Renal pelvis (tissue), 4 donors: ENCODE measurements around the gene ADAP1. TPM values are rescaled to one million over a fixed set of nuclear protein-coding genes. Genes with fewer than 3 reads are reported as not detected.
A peak's percentile ranks its signal among the peaks of the same experiment; 100 is the strongest.
"Not testable (repeated sequence)": the region's sequence is repeated elsewhere in the genome, so short reads cannot be mapped to it uniquely, and the experiment has no call there.

ENCODE experiments used
- DNase-seq: peaks from one replicate; pipeline ENCODE4 v3.0.0-alpha.2; 2013
- polyA plus RNA-seq, 3 donors: library from polyadenylated mRNA; unstranded; fragments of 120-200 nt; gene quantifications; one replicate each; pipeline ENCODE4 v1.2.1, GENCODE V29; 2013; ENCODE audit not compliant: insufficient read length in 3 of 3

The ADAP1 gene
- polyA plus RNA-seq, 3 donors, result 13.6 to 22.9 (median 17.3) TPM

DNA sequence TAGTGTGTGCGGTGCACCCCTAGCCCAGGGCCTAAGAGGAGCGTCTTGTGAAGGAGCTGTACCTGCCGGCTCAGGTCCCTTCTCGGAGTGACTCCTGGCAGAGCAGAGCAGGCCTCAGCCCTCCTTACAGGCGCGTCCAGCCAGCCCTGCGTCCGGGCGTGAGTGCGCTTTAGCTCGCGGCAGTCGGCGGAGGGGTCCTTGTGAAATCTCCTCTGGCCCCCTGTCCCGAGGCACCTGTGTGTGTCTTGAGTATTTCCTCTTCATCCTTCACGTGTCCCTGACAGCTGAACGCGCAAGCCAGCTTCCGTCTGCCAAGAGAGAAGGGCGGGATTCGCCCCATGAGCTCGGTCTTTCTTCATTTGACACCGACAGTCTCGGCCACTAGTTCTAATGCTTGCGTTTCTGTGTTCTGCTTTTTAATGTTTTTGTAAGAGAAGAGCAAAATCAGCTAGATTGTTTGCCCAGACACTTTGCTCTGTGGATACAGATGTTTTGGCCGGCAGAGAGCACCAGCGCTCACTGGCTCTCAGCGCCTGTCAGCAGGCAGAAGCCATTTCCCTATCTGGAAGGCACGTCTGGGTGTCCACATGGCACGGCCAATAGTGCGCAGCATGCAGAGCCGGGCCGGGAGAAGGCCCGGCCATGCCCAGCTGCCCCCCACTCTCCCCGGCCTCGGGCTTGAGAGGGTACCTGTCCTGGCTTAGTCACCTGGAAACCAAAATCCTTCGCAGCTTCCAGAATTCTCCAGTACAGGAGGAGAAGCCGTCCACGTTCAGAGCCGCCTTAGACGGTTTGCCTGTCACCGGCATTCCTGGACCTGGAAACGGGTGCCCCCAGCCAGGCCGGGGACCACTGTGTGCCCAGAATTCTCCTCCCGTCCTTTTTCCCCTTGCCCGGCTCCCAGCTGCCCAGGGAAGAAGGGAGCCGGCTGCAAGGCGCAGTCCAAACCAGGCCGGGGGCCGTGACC, 71.1 kb downstream of the ADAP1 start:
- no peak for DNase-seq

DNA sequence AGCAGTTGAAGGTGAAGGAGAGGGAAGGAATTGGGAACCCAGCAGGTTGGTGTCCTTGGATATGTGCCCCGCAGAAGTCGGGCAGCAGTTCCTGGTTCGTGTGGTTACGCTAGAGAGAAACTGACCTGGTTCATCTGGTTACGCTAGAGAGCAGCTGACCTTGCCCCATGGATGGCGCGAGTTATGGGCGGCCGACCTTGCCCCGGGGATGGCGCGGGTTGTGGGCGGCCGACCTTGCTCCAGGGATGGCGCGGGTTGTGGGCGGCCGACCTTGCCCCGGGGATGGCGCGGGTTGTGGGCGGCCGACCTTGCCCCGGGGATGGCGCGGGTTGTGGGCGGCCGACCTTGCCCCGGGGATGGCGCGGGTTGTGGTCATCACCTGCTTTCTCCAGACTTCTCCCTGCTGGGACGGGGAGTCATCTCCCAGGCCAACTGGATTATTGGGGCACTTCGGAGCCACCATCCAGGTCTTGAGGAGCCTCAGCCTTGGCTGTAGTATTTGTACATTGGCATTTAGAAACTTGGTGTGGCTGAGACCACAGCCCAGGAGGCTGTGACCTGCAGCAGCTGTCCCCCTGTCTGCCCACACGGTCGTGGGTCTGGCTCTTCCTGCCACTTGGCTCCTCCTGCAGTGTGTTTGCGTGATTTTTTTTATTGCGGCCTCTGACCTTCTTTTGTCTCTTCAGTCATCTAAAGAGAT, 72.0 kb downstream of the ADAP1 start:
- no peak for DNase-seq

- no peak for DNase-seq
These were observed 72.8 kb downstream of the ADAP1 start for GRCh38 chr7:881441-882234.

DNA sequence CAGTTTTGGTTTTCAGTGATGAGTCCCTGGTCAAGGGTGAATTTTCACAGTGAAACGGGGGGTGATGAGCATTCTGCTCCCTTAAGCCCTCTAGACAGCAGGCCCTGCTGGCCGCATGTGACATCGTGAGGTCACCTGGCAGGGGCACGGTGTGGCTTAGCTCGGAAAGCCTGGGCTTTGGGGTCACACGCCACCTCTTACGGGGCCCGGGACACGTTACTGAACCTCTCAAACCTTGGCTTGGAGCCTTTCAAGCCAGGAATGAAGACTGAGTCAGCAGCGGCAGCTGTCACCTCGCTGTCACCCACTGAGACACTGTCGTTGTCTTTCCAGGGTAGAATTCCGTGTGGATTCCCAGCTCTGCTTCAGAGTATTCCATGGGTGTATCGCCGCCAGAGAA, 74.0 kb downstream of the ADAP1 start:
- no peak for DNase-seq

- DNase-seq, result no peak
These were observed 74.8 kb downstream of the ADAP1 start for GRCh38 chr7:879706-880105.

DNA sequence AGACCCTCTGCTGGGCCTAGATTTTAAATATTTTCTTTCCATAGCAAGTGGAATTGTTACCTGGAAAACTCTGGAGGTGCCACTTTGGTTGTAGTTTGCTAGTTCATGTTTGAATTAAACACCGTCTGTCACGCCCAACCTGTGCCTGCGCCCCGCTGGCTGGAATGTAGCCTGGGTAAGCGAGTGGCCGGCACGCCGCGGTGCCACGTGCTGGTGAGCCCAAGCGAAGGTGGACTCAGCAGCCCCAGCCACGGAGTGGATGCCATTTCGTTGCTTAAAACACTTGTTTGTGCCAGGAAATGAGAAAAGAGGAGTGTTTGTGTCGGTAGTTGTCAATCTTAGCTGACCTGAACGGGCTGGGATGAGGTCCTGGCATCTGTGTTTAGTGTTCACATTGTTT, 75.4 kb downstream of the ADAP1 start:
- no peak for DNase-seq

GRCh38 chr7:877312-878232, 76.9 kb downstream of the ADAP1 start:
- no peak for DNase-seq

DNA sequence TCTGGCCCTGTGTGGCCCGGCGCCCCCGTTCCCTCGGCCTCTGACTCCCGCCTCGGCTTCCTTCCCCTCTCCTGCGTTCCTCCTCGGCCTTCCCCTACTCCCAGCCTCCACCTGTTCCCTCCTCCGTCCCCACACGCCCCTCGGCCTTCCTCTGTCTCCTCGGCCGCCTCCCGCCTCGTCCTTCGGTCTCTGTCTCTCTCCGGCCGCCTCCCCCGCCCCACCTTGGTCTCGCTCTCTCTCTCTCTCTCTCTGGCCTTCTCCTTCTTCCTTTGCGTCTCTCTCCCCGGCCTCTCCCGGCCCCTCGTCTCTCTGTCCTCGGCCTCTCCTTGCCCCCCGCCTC, 77.5 kb downstream of the ADAP1 start:
- no peak for DNase-seq

- DNase-seq, result peak; percentile 94
These were observed 78.2 kb downstream of the ADAP1 start, which contains the start of gene GET4 for GRCh38 chr7:876077-876971. Gene GET4, plus strand, starts transcription at chr7:876554. Its CDS starts 92 bp downstream, at chr7:876646.

- no peak for DNase-seq
These were observed 78.9 kb downstream of the ADAP1 start for GRCh38 chr7:875476-876076.

DNA sequence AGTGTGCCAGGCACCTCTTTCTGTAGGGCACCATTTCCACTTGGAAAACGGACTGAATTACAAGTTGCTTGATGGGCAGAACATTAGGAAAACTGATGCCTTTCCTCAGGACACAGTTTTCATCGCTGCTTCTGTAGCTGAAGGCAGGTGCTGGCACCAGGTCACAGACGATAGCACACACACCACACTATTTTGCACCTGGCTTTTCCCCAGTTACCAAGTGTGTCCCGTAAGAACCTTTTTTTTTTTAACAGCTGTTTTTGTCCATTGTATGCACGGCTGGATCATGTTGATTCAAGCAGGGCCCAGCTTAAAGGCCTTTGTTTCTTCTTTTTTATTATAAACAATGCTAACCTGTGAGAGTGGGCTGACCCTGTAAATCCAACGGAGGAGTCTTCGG, 79.4 kb downstream of the ADAP1 start:
- no peak for DNase-seq

DNA sequence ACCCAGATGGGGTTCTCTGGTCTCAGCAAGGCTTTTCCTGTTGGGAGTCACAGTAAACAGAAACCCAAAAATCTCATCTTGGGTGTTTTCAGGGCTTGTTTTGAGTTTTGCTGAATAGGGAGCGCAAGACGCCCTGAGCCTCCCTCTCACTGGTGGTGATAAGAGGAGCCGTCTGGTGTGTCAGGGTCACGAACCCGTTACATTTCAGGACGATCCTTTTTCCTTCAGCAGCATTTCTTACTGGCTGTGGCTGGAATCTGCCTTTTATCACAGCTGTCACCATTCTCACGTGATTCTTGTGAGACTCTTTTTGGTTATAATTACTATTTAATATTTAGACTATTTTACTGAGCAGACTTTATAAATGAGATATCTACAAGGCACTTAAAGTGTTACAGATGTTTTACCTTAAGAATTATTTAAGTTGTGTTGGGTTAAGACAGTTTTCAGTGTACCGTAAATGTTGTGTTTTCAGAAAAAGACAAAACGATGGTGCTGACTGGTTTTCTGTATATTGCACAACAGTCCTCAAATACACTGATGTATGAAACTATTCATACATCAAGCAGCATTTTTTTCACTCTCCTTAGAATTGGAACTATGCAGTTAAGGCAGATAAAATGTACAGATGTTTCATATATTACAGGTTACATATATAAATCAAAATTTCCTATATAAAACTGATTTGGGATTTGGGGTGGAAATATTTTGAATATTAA, 80.3 kb downstream of the ADAP1 start:
- DNase-seq, result no peak

DNA sequence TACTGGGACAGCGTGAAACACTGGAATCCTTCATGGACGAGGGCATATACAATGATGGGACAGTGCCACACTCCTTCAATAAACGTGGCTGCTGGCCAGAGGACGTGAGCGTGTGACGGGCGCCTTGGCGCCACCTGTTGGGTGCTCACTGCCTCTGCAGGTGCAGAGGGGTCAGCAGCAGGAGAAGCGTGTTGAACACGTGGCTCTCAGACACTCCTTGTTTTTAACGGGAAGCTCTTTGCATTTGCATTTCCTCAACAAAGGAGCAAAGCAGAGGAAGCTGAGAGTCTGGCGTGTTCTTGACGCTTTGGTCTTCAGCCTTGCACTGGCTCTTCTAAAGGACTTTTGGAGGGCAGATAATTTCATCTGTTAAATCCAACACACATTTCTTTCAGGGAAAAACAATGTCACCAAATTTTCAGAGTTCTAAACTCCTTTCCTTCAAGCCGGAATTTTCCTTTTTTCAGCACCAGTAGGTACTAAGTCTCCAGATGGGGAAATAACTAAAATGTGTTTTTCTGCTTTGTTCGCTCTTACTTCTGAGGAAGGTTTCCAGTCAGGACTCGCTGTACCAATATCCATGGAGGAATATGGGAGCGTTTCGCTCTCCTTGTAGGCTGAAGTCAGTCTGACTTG, 81.0 kb downstream of the ADAP1 start:
- peak; percentile 67 for DNase-seq

GRCh38 chr7:872685-873084, 81.8 kb downstream of the ADAP1 start:
- DNase-seq, result not testable (repeated sequence)

- DNase-seq, result no peak
These were observed 82.5 kb downstream of the ADAP1 start for GRCh38 chr7:871900-872537.

DNA sequence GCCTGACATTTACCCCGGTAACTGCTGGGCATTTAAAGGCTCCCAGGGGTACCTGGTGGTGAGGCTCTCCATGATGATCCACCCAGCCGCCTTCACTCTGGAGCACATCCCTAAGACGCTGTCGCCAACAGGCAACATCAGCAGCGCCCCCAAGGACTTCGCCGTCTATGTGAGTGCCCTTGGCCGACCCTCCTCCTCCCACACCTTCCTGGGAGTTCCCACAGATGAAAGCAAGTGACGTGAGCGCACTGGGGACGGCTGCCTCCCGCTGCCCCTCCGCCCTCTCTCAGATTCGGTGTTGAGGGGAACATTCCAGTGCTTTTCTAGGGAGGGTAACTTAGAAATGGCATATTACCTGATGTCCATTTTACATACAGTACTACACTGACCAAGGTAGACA, 85.1 kb downstream of the ADAP1 start:
- no peak for DNase-seq

DNA sequence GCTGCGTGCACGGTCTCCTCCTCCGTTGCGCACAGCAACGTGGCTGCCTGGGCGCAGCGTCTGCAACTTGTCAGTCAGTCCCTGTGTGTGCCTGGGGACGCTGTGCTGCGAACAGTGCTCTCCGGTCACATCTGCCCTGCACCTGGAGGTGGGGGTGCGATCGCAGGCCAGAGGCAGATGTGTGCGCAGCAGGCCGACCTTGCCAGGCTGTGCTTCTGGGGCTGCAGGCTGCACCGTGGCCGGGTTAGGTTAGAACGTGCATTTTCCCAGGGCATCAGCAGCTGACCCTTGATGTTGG, 86.3 kb downstream of the ADAP1 start:
- DNase-seq, result no peak
